ENCODE measurements around the gene APEX1.

Gene APEX1

GRCh38 chr14:20461225-20462141 lies 6.5 kb downstream of the APEX1 start, which contains the start of gene PIP4P1:
Gene PIP4P1 (minus strand): TSS chr14:20461434. CDS start chr14:20461325, 109 bp downstream.
- H2BK120ac ChIP-seq (ENCODE audit: low read depth, low read length) = no peak within 1 kb of the TSS
- peak within 1 kb of the TSS; percentile 82 for H4K8ac ChIP-seq (ENCODE audit: low read depth, low read length)
- peak within 1 kb of the TSS; percentile 49 for H3K4ac ChIP-seq (ENCODE audit: low read depth, low read length)
- peak within 1 kb of the TSS; percentile 80 for H3K4me3 ChIP-seq (ENCODE audit: low read length)
- no peaks in the 10 kb centered on the region for H3K27me3 ChIP-seq (ENCODE audit: insufficient read depth, low read length, poor library complexity)
- peak within 1 kb of the TSS; percentile 44 for H3K18ac ChIP-seq (ENCODE audit: low read length)
- peak within 1 kb of the TSS; percentile 99 for H4K5ac ChIP-seq (ENCODE audit: low read length)
- H3K4me1 ChIP-seq (ENCODE audit: control insufficient read depth, low read depth, low read length) = peaks cover 3% of the 10 kb centered on the region
- no CpG with 5 or more reads among the region's 67 CpGs for WGBS (ENCODE audit: extremely low coverage, insufficient coverage, low lambda C conversion rate)
- peak within 1 kb of the TSS; percentile 82 for H3K27ac ChIP-seq (ENCODE audit: low read depth, low read length)
- H2AK5ac ChIP-seq (ENCODE audit: low read length) = peak within 1 kb of the TSS; percentile 37
- peaks cover 8% of the 10 kb centered on the region for H3K79me1 ChIP-seq (ENCODE audit: low read length)
- peak within 1 kb of the TSS; percentile 95 for H3K56ac ChIP-seq (ENCODE audit: low read length)
- peaks cover 18% of the 10 kb centered on the region for H3K79me2 ChIP-seq (ENCODE audit: control insufficient read depth, insufficient read depth, low read length)
- no peak within 1 kb of the TSS for H2BK15ac ChIP-seq (replicated peaks; ENCODE audit: low read depth)
- peak within 1 kb of the TSS; percentile 87 for H3K4me2 ChIP-seq (ENCODE audit: low read length)
- H3K9ac ChIP-seq (ENCODE audit: low read length) = peak within 1 kb of the TSS; percentile 86
- peak; percentile 100 for DNase-seq
- H3K23ac ChIP-seq (ENCODE audit: low read length) = no peak within 1 kb of the TSS
- peak within 1 kb of the TSS; percentile 24 for H2BK5ac ChIP-seq (ENCODE audit: low read length)
- H3K36me3 ChIP-seq (ENCODE audit: control insufficient read depth, insufficient read depth, low read length) = peaks cover 5% of the 10 kb centered on the region

GRCh38 chr14:20468764-20469241 lies 13.8 kb downstream of the APEX1 start:
- H3K56ac ChIP-seq (ENCODE audit: low read length) = peak overlapping the region; percentile 80
- H3K4me3 ChIP-seq (ENCODE audit: low read length) = no peak overlapping the region
- H3K27ac ChIP-seq (ENCODE audit: low read depth, low read length) = no peak overlapping the region
- H3K9ac ChIP-seq (ENCODE audit: low read length) = peak overlapping the region; percentile 58
- H3K79me2 ChIP-seq (ENCODE audit: control insufficient read depth, insufficient read depth, low read length) = peaks cover 32% of the 10 kb centered on the region
- peak overlapping the region; percentile 54 for H3K4me2 ChIP-seq (ENCODE audit: low read length)
- no peak overlapping the region for H2AK5ac ChIP-seq (ENCODE audit: low read length)
- H3K79me1 ChIP-seq (ENCODE audit: low read length) = peaks cover 12% of the 10 kb centered on the region
- no peaks in the 10 kb centered on the region for H3K27me3 ChIP-seq (ENCODE audit: insufficient read depth, low read length, poor library complexity)
- no peak overlapping the region for H2BK120ac ChIP-seq (ENCODE audit: low read depth, low read length)
- H3K23ac ChIP-seq (ENCODE audit: low read length) = no peak overlapping the region
- H4K5ac ChIP-seq (ENCODE audit: low read length) = no peak overlapping the region
- no CpG with 5 or more reads among the region's 16 CpGs for WGBS (ENCODE audit: extremely low coverage, insufficient coverage, low lambda C conversion rate)
- H2BK15ac ChIP-seq (replicated peaks; ENCODE audit: low read depth) = no peak overlapping the region
- H2BK5ac ChIP-seq (ENCODE audit: low read length) = no peak overlapping the region
- H3K4me1 ChIP-seq (ENCODE audit: control insufficient read depth, low read depth, low read length) = peaks cover 7% of the 10 kb centered on the region
- no peak overlapping the region for H3K4ac ChIP-seq (ENCODE audit: low read depth, low read length)
- H3K36me3 ChIP-seq (ENCODE audit: control insufficient read depth, insufficient read depth, low read length) = peaks cover 4% of the 10 kb centered on the region
- H4K8ac ChIP-seq (ENCODE audit: low read depth, low read length) = no peak overlapping the region
- no peak overlapping the region for H3K18ac ChIP-seq (ENCODE audit: low read length)
- DNase-seq = no peak

GRCh38 chr14:20469242-20469889 lies 14.3 kb downstream of the APEX1 start, which contains the start of gene PNP:
Gene PNP (plus strand): TSS chr14:20469406. CDS start chr14:20469525, 119 bp downstream.
- Histone ChIP-seq H3K27me3 (ENCODE audit: insufficient read depth, low read length, poor library complexity) (no peaks in the 10 kb centered on the region), H4K5ac (ENCODE audit: low read length) (no peak within 1 kb of the TSS), H3K27ac (ENCODE audit: low read depth, low read length) (peak within 1 kb of the TSS; percentile 62), H3K4me3 (ENCODE audit: low read length) (peak within 1 kb of the TSS; percentile 60), H4K8ac (ENCODE audit: low read depth, low read length) (no peak within 1 kb of the TSS), H2AK5ac (ENCODE audit: low read length) (no peak within 1 kb of the TSS), H3K79me2 (ENCODE audit: control insufficient read depth, insufficient read depth, low read length) (peaks cover 32% of the 10 kb centered on the region), H3K4ac (ENCODE audit: low read depth, low read length) (peak within 1 kb of the TSS; percentile 29), H3K23ac (ENCODE audit: low read length) (peak within 1 kb of the TSS; percentile 52), H3K9ac (ENCODE audit: low read length) (peak within 1 kb of the TSS; percentile 80), H3K56ac (ENCODE audit: low read length) (peak within 1 kb of the TSS; percentile 89), H2BK15ac (replicated peaks; ENCODE audit: low read depth) (no peak within 1 kb of the TSS), H3K36me3 (ENCODE audit: control insufficient read depth, insufficient read depth, low read length) (peaks cover 6% of the 10 kb centered on the region), H2BK120ac (ENCODE audit: low read depth, low read length) (no peak within 1 kb of the TSS), H2BK5ac (ENCODE audit: low read length) (peak within 1 kb of the TSS; percentile 29), H3K18ac (ENCODE audit: low read length) (no peak within 1 kb of the TSS), H3K4me1 (ENCODE audit: control insufficient read depth, low read depth, low read length) (peaks cover 7% of the 10 kb centered on the region), H3K79me1 (ENCODE audit: low read length) (peaks cover 13% of the 10 kb centered on the region), H3K4me2 (ENCODE audit: low read length) (peak within 1 kb of the TSS; percentile 99)
- WGBS (ENCODE audit: extremely low coverage, insufficient coverage, low lambda C conversion rate) = no CpG with 5 or more reads among the region's 40 CpGs
- peak; percentile 97 for DNase-seq

DNA sequence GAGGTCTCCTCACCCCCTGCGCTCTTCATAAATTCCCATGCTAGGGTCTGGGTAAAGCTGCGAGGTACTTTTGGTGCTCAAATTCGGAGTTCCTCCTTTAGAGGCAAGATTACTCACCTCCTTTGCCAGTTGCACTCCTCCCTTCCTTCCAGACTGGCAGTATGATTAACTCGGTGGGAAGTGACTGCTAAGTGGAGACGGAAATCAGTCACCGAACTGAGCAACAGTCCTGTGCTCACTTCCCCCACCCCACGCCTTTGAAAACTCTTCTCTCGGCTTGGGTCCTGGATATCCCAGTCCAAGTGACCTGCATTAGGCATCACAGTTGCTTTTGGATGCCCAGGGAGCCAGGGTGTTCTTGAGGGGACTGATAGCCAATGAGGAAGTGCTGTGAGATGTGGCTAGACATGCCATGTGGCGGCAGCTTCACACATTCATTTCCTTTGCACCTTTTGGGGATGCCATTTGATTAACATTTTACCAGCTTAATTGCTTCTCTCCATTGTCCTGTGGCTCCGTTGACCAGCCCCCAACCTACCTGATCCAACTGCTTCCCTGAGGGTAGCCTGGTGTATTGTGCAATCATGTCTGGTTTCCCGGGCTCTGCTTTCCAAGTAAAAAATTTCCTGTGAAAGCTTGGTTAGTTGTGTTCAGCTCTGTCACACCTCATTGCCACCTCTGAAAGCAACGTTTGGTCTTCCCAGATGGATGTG lies 15.0 kb downstream of the APEX1 start:
- H4K8ac ChIP-seq (ENCODE audit: low read depth, low read length) = no peak overlapping the region
- H2BK120ac ChIP-seq (ENCODE audit: low read depth, low read length) = no peak overlapping the region
- H3K79me1 ChIP-seq (ENCODE audit: low read length) = peaks cover 14% of the 10 kb centered on the region
- H2AK5ac ChIP-seq (ENCODE audit: low read length) = peak overlapping the region; percentile 71
- H3K27me3 ChIP-seq (ENCODE audit: insufficient read depth, low read length, poor library complexity) = no peaks in the 10 kb centered on the region
- peak overlapping the region; percentile 68 for H2BK5ac ChIP-seq (ENCODE audit: low read length)
- H4K5ac ChIP-seq (ENCODE audit: low read length) = peak overlapping the region; percentile 74
- peak overlapping the region; percentile 99 for H3K4me2 ChIP-seq (ENCODE audit: low read length)
- H3K36me3 ChIP-seq (ENCODE audit: control insufficient read depth, insufficient read depth, low read length) = peaks cover 11% of the 10 kb centered on the region
- no peak overlapping the region for H3K18ac ChIP-seq (ENCODE audit: low read length)
- H2BK15ac ChIP-seq (replicated peaks; ENCODE audit: low read depth) = no peak overlapping the region
- peak; percentile 88 for DNase-seq
- H3K23ac ChIP-seq (ENCODE audit: low read length) = peak overlapping the region; percentile 52
- peak overlapping the region; percentile 80 for H3K9ac ChIP-seq (ENCODE audit: low read length)
- H3K4ac ChIP-seq (ENCODE audit: low read depth, low read length) = peak overlapping the region; percentile 29
- peak overlapping the region; percentile 62 for H3K27ac ChIP-seq (ENCODE audit: low read depth, low read length)
- peak overlapping the region; percentile 89 for H3K56ac ChIP-seq (ENCODE audit: low read length)
- no CpG with 5 or more reads among the region's 12 CpGs for WGBS (ENCODE audit: extremely low coverage, insufficient coverage, low lambda C conversion rate)
- peak overlapping the region; percentile 60 for H3K4me3 ChIP-seq (ENCODE audit: low read length)
- H3K79me2 ChIP-seq (ENCODE audit: control insufficient read depth, insufficient read depth, low read length) = peaks cover 32% of the 10 kb centered on the region
- peaks cover 7% of the 10 kb centered on the region for H3K4me1 ChIP-seq (ENCODE audit: control insufficient read depth, low read depth, low read length)

- Histone ChIP-seq H3K4me1 (ENCODE audit: control insufficient read depth, low read depth, low read length) (peaks cover 7% of the 10 kb centered on the region), H3K27me3 (ENCODE audit: insufficient read depth, low read length, poor library complexity) (no peaks in the 10 kb centered on the region), H3K79me1 (ENCODE audit: low read length) (peaks cover 14% of the 10 kb centered on the region), H2BK5ac (ENCODE audit: low read length) (peak overlapping the region; percentile 68), H4K8ac (ENCODE audit: low read depth, low read length) (no peak overlapping the region), H3K4me2 (ENCODE audit: low read length) (peak overlapping the region; percentile 99), H2BK15ac (replicated peaks; ENCODE audit: low read depth) (no peak overlapping the region), H3K4me3 (ENCODE audit: low read length) (peak overlapping the region; percentile 60), H3K18ac (ENCODE audit: low read length) (no peak overlapping the region), H3K4ac (ENCODE audit: low read depth, low read length) (no peak overlapping the region), H3K23ac (ENCODE audit: low read length) (no peak overlapping the region), H4K5ac (ENCODE audit: low read length) (peak overlapping the region; percentile 74), H3K36me3 (ENCODE audit: control insufficient read depth, insufficient read depth, low read length) (peaks cover 12% of the 10 kb centered on the region), H3K27ac (ENCODE audit: low read depth, low read length) (peak overlapping the region; percentile 62), H3K79me2 (ENCODE audit: control insufficient read depth, insufficient read depth, low read length) (peaks cover 32% of the 10 kb centered on the region), H2AK5ac (ENCODE audit: low read length) (peak overlapping the region; percentile 71), H3K9ac (ENCODE audit: low read length) (peak overlapping the region; percentile 80), H2BK120ac (ENCODE audit: low read depth, low read length) (no peak overlapping the region), H3K56ac (ENCODE audit: low read length) (peak overlapping the region; percentile 89)
- no CpG with 5 or more reads among the region's 2 CpGs for WGBS (ENCODE audit: extremely low coverage, insufficient coverage, low lambda C conversion rate)
- no peak for DNase-seq
Measured at GRCh38 chr14:20470603-20470901, 15.5 kb downstream of the APEX1 start.
